Astrocyte (in vitro differentiated cells and primary cell): ENCODE data around the gene MS4A18.

Experiments used
- CTCF ChIP-seq: IDR thresholded peaks from 2 replicates; pipeline ENCODE4 v1.5.1; 2011; ENCODE audit warnings: low read depth, mild to moderate bottlenecking, inconsistent platforms, low read length, moderate library complexity; ENCODE audit not compliant: insufficient read depth
- EZH2 ChIP-seq: IDR thresholded peaks from 2 replicates; pipeline ENCODE4 v1.6.1; 2012; ENCODE audit warnings: mild to moderate bottlenecking, low read length, inconsistent platforms; ENCODE audit not compliant: insufficient read depth

GRCh38 chr11:60719391-60719790 lies 5.1 kb upstream of the MS4A18 start:
- TF ChIP-seq CTCF = no peak
- no peak for TF ChIP-seq EZH2
